ENCODE results near the gene AUH.

Gene AUH

GRCh38 chr9:91340395-91340967 lies 21.2 kb downstream of the AUH start:
- DNase-seq (ENCODE audit: low read depth in 2 of 2): no peak

DNA sequence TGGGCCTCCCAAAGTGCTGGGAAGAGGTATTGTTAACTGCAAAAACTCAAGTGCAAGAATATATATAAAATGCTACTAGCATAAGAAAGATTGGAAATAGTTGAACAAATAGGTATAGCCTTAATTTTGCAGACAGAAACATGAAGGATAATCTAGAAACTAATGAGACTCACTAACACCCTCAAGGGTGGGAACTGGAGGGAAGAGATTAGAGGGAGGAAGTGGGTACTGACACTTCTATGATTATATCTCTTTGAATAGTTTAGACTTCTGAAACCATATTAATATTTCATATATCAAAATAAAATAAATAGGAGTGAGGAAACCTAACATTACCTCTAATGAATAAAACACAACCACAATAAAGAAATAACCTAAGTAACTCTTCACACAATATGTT lies 23.0 kb downstream of the AUH start:
- no peak for DNase-seq (ENCODE audit: low read depth in 2 of 2)

- no peak for DNase-seq (ENCODE audit: low read depth in 2 of 2)
These were observed 24.9 kb downstream of the AUH start for GRCh38 chr9:91336786-91337185.

GRCh38 chr9:91334053-91334452 lies 27.7 kb downstream of the AUH start:
- no peak for DNase-seq (ENCODE audit: low read depth in 2 of 2)

GRCh38 chr9:91333551-91333950 lies 28.2 kb downstream of the AUH start:
- no peak for DNase-seq (ENCODE audit: low read depth in 2 of 2)

DNA sequence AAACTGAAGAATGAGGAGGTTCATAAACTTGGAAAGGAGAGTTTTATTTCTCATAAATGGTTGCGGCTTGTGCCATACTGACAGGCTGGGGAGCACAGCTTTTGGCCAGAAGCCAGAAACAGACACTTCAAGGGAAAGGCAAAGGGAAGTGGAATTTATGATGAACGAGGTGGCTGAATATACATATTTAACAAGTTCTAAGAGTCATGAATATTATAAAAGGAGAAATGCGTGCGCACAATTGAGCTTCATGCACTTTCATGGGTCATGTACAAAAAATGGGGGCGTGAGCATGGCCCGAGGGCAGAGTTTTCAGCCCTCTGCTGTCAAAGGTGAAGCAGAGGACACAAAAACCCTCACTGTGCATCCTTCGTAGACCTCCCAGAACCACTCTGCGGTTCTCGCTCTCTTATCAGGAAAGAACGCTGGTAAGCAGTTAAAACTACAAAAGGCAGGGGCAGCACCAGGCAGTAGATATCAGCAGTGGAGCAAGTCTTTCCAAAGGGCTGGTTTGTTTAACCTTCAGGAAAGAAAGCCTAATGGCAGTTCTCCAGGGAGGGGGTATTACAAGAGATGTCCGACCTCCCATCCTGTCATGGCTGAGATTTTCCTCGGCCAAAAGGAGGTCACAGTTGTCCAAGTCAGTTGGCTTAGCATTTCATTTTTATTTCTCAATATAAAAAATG lies 29.0 kb downstream of the AUH start:
- no peak for DNase-seq (ENCODE audit: low read depth in 2 of 2)

GRCh38 chr9:91331849-91332248 lies 29.9 kb downstream of the AUH start:
- DNase-seq (ENCODE audit: low read depth in 2 of 2): no peak

GRCh38 chr9:91328186-91328585 lies 33.5 kb downstream of the AUH start:
- DNase-seq (ENCODE audit: low read depth in 2 of 2): no peak

DNA sequence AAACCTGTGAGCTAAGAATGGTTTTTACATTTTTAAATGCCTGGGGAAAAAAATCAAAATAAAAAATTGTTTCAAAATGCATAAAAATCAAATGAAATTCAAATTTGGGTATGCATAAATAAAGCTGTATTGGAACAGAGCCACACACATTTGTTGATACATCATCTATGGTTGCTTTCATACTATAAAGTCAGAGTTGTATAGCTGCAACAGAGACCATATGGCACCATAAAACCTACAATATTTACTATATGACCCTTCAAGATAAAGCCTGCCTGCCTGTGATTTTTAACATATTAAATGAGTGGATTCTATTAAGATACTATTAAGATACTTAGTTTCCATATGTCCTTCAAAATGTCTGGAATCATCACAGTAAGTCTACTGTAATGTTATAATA lies 40.0 kb downstream of the AUH start:
- DNase-seq (ENCODE audit: low read depth in 2 of 2): no peak

DNA sequence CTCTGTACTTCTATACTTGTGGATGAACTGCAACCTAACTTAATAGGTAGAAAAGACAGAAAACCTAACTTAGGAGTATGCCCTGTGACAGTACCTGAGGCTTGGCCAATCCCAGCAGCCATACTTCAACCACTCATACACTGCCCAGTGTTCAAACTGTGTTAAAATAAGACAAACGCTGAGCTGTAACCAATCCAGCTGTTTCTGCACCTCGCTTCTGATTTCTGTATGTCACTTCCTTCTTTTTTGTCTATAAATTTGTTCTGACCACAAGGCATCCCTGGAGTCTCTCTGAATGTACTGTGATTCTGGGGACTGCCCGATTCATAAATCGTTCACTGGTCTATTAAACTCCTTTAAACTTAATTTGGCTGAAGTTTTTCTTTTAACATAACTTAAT lies 41.4 kb downstream of the AUH start:
- no peak for DNase-seq (ENCODE audit: low read depth in 2 of 2)

DNA sequence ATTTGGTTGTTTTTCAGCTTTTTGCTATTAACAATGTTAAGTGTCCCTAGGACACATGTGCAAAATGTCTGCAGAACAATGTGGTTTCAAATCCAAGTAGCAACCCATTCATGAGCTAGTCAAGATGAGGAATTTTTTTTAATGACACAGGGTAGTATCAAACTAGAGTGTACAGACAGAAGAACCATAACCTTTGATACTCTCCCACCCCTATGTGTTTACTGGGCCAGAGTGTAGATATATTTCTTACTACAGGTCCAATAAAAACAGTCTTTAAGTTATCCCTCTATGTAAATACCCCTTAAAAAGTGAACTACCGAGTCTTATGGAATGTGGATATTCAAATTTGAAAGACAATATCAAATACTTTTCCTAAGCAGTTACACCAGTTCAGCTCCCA lies 45.6 kb downstream of the AUH start:
- DNase-seq (ENCODE audit: low read depth in 2 of 2): no peak

- no peak for DNase-seq (ENCODE audit: low read depth in 2 of 2)
These were observed 46.5 kb downstream of the AUH start for GRCh38 chr9:91315191-91315590.

GRCh38 chr9:91312717-91313325 lies 48.9 kb downstream of the AUH start:
- DNase-seq (ENCODE audit: low read depth in 2 of 2): no peak

- DNase-seq (ENCODE audit: low read depth in 2 of 2): no peak
These were observed 51.7 kb downstream of the AUH start for GRCh38 chr9:91310037-91310436.

- no peak for DNase-seq (ENCODE audit: low read depth in 2 of 2)
These were observed 53.5 kb downstream of the AUH start for GRCh38 chr9:91308191-91308590.

- no peak for DNase-seq (ENCODE audit: low read depth in 2 of 2)
These were observed 54.4 kb downstream of the AUH start for GRCh38 chr9:91307279-91307678.

DNA sequence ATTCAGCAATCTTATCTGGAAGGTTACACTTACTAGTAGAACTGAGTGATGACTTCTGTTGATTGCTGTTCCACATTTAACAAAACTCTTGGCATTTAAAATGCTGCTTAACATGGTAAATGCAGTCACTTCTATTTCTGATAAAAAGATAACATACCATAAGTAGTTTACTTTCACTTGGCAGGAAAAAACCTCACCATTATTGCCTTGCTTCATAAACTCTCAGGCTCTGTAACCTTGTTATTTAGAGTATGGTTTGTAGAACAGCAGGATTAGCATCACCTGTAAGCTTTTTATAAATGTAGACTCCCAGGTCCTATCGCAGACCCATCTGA lies 55.5 kb downstream of the AUH start:
- no peak for DNase-seq (ENCODE audit: low read depth in 2 of 2)

DNA sequence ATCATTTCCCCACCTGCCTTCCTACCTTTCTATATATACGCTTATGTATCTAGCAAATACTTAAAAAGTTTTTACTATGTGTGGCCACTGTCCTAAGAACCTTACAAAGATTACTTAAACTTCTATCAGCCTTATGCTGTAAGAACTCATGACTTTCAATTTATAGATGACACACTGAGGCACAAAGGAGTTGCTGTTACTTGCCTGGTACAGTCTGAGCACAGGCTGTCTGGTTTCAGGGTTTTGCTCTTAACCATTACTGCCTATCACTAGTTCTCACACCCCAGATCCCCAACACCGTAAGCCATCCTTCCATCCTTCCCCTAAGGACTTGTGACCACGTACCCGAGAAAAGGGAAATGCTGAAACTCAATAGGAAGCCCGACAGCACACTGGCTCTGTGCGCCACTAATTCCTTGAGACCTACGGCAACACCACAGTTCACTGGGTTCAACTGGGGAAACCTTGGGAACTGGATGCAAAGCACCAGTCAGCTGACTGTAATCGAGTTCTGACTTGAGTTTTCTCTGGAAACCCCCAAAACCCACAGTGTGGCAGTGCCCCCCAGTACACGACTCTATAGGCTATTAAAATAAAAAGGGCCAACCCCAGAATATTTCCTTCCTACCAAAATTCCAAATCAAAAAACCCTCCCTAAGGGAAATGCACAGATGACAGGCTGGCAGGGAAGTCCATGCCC lies 56.0 kb downstream of the AUH start:
- no peak for DNase-seq (ENCODE audit: low read depth in 2 of 2)

- DNase-seq (ENCODE audit: low read depth in 2 of 2): no peak
These were observed 57.8 kb downstream of the AUH start for GRCh38 chr9:91303741-91304415.

GRCh38 chr9:91302831-91303230 lies 58.9 kb downstream of the AUH start:
- DNase-seq (ENCODE audit: low read depth in 2 of 2): no peak

- DNase-seq (ENCODE audit: low read depth in 2 of 2): no peak
These were observed 60.6 kb downstream of the AUH start for GRCh38 chr9:91301161-91301560.

- DNase-seq (ENCODE audit: low read depth in 2 of 2): no peak
These were observed 63.4 kb downstream of the AUH start for GRCh38 chr9:91298311-91298710.

DNA sequence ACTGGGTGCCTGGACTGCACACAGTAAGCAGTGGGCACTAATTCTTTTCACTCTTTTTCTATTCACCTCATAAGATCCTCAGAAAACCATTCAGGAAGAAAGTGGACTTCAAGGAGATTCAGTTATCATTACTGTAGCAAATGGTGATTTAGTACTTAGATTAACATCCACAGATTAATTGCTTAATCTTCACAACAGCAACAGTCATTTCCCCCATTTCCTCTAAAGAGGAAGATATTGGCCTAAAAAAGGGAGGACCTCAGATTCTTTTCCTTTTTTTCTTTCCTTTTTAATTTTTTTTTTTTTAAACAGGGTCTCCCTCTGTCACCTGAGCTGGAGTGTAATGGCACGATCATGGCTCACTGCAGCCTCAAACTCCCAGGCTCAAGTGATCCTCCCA lies 64.4 kb downstream of the AUH start:
- DNase-seq (ENCODE audit: low read depth in 2 of 2): no peak

All from stimulated activated CD8-positive, alpha-beta memory T cell treated with anti-CD3 and anti-CD28 coated beads, Interleukin-7, amount 100 ng/mL, for 4 hours (primary cell).